Bronchial epithelial cell (primary cell): ENCODE measurements around the gene FUOM. TPM values are rescaled to one million over a fixed set of nuclear protein-coding genes. Genes with fewer than 3 reads are reported as not detected.
A peak's percentile ranks its signal among the peaks of the same experiment; 100 is the strongest.
"Not testable (repeated sequence)": the region's sequence is repeated elsewhere in the genome, so short reads cannot be mapped to it uniquely, and the experiment has no call there.

Experiments used
- DNase-seq: peaks from one replicate; pipeline ENCODE4 v3.0.0-alpha.2; 2010; ENCODE audit warnings: low read depth
- FAIRE-seq: peaks from 2 replicates; lab custom pipeline; 2011; peaks lifted over from hg19 to GRCh38; lab: Jason Lieb, UNC
- H3K27me3 ChIP-seq: 2 replicates; pipeline ENCODE4 v1.5.1; 2011; ENCODE audit warnings: low read length; ENCODE audit not compliant: control insufficient read depth, insufficient read depth
- H3K36me3 ChIP-seq: 2 replicates; pipeline ENCODE4 v1.5.1; 2011; ENCODE audit warnings: low read length; ENCODE audit not compliant: control insufficient read depth, insufficient read depth
- H3K4me3 ChIP-seq: 2 replicates; pipeline ENCODE4 v1.5.1; 2011; ENCODE audit warnings: mild to moderate bottlenecking, low read depth, low read length, control low read depth
- CTCF ChIP-seq: IDR thresholded peaks from 2 replicates; pipeline ENCODE4 v1.5.1; 2011; ENCODE audit warnings: mild to moderate bottlenecking, moderate library complexity, low read length, control low read depth, inconsistent platforms; ENCODE audit not compliant: insufficient read depth, severe bottlenecking
- total RNA-seq: library from RNA; depleted of rRNA; stranded (reverse); fragments of >200 nt; gene quantifications from 2 replicates; pipeline ENCODE4 v1.2.1, GENCODE V29; 2014

FUOM gene
- total RNA-seq, 1 donor from 2014 or later: 16.8 TPM

GRCh38 chr10:133391249-133391635 is 33.4 kb upstream of the FUOM start:
- TF ChIP-seq CTCF: no peak
- Histone ChIP-seq H3K4me3 (no peak overlapping the region), H3K27me3 (no peaks in the 10 kb centered on the region), H3K36me3 (peaks cover 5% of the 10 kb centered on the region)
- FAIRE-seq (no peak), DNase-seq (no peak)

- peak; percentile 32 for FAIRE-seq
- DNase-seq: no peak
- Histone ChIP-seq H3K27me3 (no peaks in the 10 kb centered on the region), H3K36me3 (peaks cover 2% of the 10 kb centered on the region), H3K4me3 (no peak overlapping the region)
- no peak for TF ChIP-seq CTCF
These were observed 32.9 kb upstream of the FUOM start for GRCh38 chr10:133390597-133391248.

GRCh38 chr10:133388973-133389818 is 31.4 kb upstream of the FUOM start:
- DNase-seq: no peak
- H3K36me3 ChIP-seq: peaks cover 2% of the 10 kb centered on the region
- no peak overlapping the region for H3K4me3 ChIP-seq
- no peak for FAIRE-seq
- no peak for TF ChIP-seq CTCF
- H3K27me3 ChIP-seq: no peaks in the 10 kb centered on the region

GRCh38 chr10:133388236-133388972 is 30.6 kb upstream of the FUOM start:
- Histone ChIP-seq H3K36me3 (peaks cover 3% of the 10 kb centered on the region), H3K4me3 (no peak overlapping the region), H3K27me3 (no peaks in the 10 kb centered on the region)
- FAIRE-seq (no peak), DNase-seq (no peak)
- TF ChIP-seq CTCF: no peak

GRCh38 chr10:133386951-133387350 is 29.1 kb upstream of the FUOM start:
- not testable (repeated sequence) for DNase-seq, H3K36me3 ChIP-seq, FAIRE-seq, H3K4me3 ChIP-seq, H3K27me3 ChIP-seq

GRCh38 chr10:133385214-133385613 is 27.4 kb upstream of the FUOM start:
- no peak for DNase-seq
- TF ChIP-seq CTCF: no peak
- no peak overlapping the region for H3K4me3 ChIP-seq
- FAIRE-seq: no peak
- H3K36me3 ChIP-seq: peaks cover 1% of the 10 kb centered on the region
- no peaks in the 10 kb centered on the region for H3K27me3 ChIP-seq
